ENCODE measurements around the gene TFAP2C. TPM values are rescaled to one million over a fixed set of nuclear protein-coding genes. Genes with fewer than 3 reads are reported as not detected.
"Not testable (repeated sequence)": the region's sequence is repeated elsewhere in the genome, so short reads cannot be mapped to it uniquely, and the experiment has no call there.

The TFAP2C gene
- total RNA-seq, 4 donors from 2014 or later = 2.7 to 13.7 (median 7.2) TPM

- no peak for DNase-seq (ENCODE audit: low spot score)
- ATAC-seq (ENCODE audit: low FRiP score) = no peak
- TF ChIP-seq, protein P1, sequence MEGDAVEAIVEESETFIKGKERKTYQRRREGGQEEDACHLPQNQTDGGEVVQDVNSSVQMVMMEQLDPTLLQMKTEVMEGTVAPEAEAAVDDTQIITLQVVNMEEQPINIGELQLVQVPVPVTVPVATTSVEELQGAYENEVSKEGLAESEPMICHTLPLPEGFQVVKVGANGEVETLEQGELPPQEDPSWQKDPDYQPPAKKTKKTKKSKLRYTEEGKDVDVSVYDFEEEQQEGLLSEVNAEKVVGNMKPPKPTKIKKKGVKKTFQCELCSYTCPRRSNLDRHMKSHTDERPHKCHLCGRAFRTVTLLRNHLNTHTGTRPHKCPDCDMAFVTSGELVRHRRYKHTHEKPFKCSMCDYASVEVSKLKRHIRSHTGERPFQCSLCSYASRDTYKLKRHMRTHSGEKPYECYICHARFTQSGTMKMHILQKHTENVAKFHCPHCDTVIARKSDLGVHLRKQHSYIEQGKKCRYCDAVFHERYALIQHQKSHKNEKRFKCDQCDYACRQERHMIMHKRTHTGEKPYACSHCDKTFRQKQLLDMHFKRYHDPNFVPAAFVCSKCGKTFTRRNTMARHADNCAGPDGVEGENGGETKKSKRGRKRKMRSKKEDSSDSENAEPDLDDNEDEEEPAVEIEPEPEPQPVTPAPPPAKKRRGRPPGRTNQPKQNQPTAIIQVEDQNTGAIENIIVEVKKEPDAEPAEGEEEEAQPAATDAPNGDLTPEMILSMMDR (IDR thresholded peaks at IDR 0.05) = no peak
Measured at GRCh38 chr20:56637576-56637975, 8.5 kb downstream of the TFAP2C start.

- DNase-seq (ENCODE audit: low spot score) (no peak), ATAC-seq (ENCODE audit: low FRiP score) (no peak)
- TF ChIP-seq, protein P1 (IDR thresholded peaks at IDR 0.05) = no peak
Measured at GRCh38 chr20:56646599-56646998, 17.5 kb downstream of the TFAP2C start.

- DNase-seq (ENCODE audit: low spot score) (no peak), ATAC-seq (ENCODE audit: low FRiP score) (no peak)
- TF ChIP-seq, protein P1 (IDR thresholded peaks at IDR 0.05) = no peak
Measured at GRCh38 chr20:56653211-56653610, 24.1 kb downstream of the TFAP2C start.

DNA sequence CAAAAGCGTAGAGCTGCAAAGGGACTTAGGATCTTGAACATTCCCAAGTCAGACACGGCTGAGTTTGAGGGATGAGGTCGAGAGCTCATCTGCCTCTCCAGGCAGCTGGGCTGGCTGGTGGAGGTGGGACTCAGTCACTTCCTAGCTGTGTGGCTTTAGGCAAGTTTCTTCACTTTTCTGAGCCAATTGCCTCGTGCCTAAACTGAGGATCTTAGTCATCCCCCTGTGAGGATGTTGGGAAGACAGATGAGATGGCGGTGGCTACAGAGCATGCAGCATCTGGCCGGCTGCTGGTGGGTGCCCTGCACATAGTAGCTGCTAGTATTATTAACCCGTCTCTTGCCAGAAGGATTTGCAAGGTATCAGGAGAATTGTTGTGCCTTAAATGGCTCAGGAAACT lies 27.5 kb downstream of the TFAP2C start:
- DNase-seq (ENCODE audit: low spot score) (no peak), ATAC-seq (ENCODE audit: low FRiP score) (no peak)
- TF ChIP-seq, protein P1 (IDR thresholded peaks at IDR 0.05) = no peak

DNA sequence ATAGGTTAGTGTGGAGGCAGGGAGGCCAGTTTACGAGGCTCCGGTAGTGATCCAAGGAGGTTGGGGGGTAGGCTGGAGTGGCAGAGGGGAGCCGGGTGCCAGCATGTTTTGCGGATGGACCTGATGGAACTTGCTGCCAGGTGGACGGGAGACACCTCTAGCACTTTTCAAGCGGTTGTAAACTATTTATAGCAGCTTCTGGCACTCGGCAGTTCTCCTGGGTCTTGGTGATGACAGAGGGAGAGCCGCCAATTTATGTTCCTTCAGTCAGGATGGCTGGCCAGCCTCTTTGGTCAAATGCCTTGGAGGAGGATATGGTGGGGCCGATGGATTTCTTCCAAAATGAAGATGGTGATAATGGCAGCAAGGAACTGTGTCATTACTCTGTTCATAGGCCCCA lies 28.8 kb downstream of the TFAP2C start:
- DNase-seq (ENCODE audit: low spot score) (no peak), ATAC-seq (ENCODE audit: low FRiP score) (no peak)
- TF ChIP-seq, protein P1 (IDR thresholded peaks at IDR 0.05) = no peak

DNA sequence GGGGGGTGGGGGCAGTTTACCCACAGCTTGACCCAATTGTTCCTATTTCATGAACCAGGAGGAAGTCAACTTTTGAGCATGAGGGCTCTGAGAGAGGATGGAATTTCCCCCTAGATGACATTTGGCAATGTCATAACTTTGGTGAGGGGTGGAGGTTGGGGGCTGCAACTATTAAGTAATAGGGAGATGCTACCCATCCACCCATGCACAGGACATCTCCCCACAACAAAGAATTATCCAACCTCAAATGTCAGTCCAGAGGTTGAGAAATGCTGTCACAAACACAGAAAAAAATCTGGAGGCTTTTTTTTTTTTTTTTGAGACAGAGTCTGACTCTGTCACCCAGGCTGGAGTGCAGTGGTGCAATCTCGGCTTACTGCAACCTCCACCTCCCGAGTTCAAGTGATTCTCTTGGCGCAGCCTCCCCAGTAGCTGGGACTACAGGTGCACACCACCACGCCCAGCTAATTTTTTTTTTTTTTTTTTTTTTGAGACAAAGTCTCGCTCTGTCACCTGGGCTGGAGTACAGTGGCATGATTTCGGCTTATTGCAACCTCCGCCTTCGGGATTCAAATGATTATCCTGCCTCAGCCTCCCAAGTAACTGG lies 29.3 kb downstream of the TFAP2C start:
- not testable (repeated sequence) for DNase-seq (ENCODE audit: low spot score); ATAC-seq (ENCODE audit: low FRiP score)

- ATAC-seq (ENCODE audit: low FRiP score) (no peak), DNase-seq (ENCODE audit: low spot score) (no peak)
- TF ChIP-seq, protein P1 (IDR thresholded peaks at IDR 0.05) = no peak
Measured at GRCh38 chr20:56663660-56664059, 34.6 kb downstream of the TFAP2C start.

Data from omental fat pad (tissue), 4 donors.